NCI-H146 (cell line): Measurements from ENCODE around the gene MAK.
"Not testable (repeated sequence)": the region's sequence is repeated elsewhere in the genome, so short reads cannot be mapped to it uniquely, and the experiment has no call there.

Source experiments
- DNase-seq: peaks from one replicate; lab custom pipeline; 2025; lab: John Stamatoyannopoulos, UW

The MAK gene, protein sequence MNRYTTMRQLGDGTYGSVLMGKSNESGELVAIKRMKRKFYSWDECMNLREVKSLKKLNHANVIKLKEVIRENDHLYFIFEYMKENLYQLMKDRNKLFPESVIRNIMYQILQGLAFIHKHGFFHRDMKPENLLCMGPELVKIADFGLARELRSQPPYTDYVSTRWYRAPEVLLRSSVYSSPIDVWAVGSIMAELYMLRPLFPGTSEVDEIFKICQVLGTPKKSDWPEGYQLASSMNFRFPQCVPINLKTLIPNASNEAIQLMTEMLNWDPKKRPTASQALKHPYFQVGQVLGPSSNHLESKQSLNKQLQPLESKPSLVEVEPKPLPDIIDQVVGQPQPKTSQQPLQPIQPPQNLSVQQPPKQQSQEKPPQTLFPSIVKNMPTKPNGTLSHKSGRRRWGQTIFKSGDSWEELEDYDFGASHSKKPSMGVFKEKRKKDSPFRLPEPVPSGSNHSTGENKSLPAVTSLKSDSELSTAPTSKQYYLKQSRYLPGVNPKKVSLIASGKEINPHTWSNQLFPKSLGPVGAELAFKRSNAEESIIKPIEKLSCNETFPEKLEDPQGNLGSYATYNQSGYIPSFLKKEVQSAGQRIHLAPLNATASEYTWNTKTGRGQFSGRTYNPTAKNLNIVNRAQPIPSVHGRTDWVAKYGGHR

DNA sequence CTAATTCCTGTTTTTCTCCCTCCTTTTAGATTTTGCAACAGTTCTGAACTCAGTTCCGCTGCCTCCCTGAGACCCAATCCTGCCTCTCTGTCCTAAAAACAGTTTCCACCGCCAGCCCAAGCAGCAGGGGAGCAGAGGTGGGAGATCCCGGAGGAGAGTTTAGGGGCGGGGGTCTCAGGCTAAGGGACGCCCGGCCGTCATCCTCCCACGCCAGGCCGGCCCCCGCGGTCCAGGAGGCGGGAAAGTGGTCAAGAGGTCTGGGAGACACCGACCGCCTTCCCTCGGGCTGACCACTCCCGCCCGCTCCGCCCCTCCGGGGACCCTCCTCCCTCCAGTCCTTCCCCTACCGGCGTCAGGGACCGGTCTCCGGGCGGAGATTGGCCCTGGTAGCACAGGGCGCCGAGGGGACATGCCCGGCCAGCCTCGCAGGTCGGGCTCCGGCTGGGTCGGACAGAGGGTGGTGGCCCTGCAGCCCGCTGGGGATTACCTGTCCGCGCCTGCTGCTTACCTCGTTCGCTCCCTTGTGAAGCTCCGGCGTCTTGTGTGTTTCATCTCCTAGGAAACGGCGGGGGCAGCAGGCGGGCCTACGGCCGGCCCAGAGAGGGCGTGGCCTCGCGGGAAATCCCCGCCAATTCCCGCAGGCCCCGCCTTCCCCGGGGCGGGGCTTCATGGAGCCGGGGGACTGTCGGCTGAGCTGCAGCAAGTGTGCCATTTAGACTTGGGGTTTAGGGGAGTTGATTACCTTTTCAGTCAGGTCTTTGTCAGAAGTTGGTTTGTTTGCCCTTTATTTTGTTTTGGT, at the start of gene MAK:
Gene MAK (minus strand): TSS at position 545 of the 799 bp plus-strand sequence. CDS start 7,891 bp downstream, outside the sequence.
- peak; percentile 94 for DNase-seq

GRCh38 chr6:10886691-10887502, 48.6 kb upstream of the MAK start, which contains the start of gene SYCP2L:
SYCP2L (plus strand) TSS chr6:10887052; CDS start chr6:10887127, 75 bp downstream.
- DNase-seq, result peak; percentile 72

DNA sequence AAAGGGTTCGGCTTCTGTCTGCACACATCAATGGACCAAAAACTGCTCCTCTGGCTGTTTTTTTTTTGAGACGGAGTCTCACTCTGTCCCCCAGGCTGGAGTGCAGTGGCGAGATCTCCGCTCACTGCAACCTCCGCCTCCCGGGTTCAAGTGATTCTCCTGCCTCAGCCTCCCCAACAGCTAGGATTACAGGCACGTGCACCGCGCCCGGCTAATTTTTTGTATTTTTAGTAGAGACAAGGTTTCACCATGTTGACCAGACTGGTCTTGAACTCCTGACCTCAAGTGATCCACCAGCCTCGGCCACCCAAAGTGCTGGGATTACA, 48.0 kb upstream of the MAK start:
- DNase-seq, result not testable (repeated sequence)

DNA sequence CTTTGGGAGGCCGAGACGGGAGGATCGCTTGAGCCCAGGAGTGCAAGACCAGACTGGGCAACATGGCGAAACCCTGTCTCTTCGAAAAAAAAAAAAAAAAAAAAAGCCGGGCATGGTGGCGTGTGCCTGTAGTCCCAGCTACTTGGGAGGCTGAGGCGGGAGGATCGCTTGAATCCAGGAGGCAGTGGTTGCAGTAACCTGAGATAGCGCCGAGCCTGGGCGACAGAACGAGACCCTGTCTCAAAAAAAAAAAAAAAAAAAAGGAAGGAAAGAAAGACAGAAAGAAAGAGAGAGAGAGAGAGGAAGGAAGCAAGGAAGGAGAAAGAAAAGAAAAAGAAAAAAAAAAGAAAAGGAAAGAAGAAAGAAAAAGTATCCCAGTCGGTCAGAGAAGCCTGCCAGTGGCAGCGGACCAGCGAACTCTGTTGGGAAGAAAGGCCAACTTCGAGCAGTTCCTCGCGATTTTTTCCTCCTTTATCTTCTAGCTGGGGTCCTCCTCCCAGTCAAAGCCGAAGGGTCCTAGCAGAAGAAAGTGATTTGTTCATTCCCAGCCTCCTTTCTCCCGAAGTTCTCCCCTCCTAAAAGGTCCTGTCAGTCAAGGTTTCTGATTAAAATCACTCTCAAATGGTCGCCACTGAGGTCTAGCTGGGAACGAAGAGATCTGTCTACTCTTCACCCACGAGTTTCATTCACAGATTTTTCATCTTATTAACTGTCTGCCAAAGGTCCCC, 46.1 kb upstream of the MAK start:
- no peak for DNase-seq

DNA sequence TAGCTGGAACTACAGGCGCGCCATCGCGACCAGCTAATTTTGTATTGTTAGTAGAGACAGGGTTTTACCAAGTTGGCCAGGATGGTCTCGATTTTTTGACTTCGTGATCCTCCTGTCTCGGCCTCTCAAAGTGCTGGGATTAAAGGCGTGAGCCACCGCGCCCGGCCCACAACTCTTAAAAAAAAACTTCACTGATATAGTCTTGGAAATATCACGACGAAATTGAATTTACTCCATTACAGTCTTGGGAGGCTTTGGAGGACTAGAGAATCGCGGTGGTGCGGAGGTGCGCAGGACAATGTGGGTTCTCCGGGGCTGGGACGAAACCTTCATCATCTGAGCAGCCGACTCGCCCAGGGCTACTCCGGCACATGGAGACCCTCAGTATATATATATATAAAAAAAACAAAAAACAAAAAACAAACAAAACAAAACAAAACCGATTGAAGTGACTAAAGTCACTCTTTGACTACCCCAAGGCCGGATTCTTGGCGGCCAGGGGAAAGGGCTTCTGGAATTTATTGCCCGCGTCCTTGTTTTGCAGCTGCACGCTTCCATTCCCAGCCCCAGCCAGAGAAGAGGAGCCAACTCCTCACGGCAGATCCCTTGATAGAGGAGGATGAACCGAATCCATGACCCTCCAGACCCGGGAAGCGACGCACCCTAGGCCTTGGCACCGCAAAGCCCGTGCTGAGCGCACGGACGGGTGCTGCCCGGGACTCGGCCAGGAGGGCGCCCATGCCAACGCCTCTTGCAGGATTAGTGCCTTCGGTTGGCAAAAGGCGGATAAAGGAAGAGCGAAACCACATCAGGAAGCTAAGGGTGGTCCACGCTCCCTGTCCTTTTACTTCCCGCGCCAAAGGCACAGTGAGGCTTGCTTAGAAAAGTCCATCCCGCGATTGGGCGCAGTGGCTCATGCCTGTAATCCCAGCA, 45.2 kb upstream of the MAK start:
- DNase-seq, result no peak

DNA sequence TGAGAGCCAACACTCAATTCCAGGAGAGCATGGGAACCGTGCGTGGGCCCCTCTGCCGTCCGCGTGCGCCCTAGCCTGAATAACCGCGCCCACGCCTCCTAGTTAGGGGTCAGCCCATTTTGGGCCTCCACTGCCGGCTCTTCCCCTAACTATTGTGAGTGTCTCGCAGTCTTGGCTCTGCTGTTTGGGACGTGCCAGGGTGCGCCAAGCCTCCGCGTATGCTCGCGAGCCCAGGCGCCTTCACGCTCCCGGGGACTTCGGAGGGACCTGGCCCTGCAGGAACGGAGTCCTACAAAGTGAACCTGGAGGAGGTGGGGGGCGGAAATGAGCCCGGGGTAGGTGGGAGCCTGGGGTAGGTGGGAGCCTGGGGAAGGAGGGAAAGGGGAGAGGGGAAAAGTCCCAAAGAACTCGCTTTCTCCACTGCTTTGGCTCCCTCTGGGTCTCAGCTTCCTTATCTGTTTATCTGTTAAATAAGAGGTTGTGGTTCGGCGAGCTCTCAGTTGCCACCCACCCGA, 44.4 kb upstream of the MAK start:
- DNase-seq, result no peak

- not testable (repeated sequence) for DNase-seq
These were observed 43.9 kb upstream of the MAK start for GRCh38 chr6:10882253-10882630.

DNA sequence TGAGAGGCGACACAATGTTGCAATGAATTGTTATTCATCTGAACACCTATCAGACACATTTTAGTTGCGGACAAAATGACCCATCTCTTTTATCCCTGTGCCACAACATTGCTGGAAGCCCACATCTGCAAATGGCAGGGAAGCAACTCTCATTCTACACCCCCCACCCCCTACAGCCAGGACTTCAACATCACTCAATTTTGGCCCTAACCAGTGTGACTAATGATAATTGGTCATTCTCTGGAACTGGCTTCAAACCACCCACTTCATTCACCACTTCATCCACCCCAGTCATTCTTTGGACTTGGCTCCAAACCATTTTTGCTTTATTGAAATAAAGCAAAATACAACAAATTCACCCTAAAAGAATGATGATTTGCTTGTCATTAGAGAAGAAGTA, 42.0 kb upstream of the MAK start:
- DNase-seq, result no peak

- no peak for DNase-seq
These were observed 39.5 kb upstream of the MAK start for GRCh38 chr6:10877871-10878270.

DNA sequence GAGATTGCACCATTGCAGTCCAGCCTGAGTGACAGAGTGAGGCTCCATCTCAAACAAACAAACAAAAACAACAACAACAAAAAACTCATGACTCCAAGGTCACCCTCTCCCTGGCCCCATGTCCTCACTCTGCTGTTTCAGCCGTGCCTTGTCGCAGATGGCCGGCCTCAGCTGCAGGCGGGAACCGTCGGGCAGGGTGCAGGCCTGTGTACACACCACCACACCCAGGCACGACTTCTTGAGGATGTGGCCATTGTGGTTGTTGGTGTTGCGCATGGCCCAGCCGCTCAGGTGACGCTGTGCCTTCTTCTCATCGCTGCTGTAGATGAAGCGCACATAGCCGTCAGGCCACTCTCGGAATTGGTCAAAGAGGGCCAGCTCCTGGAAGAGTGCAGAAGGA, 38.7 kb upstream of the MAK start:
- no peak for DNase-seq

GRCh38 chr6:10875026-10875425, 36.7 kb upstream of the MAK start:
- DNase-seq, result no peak

DNA sequence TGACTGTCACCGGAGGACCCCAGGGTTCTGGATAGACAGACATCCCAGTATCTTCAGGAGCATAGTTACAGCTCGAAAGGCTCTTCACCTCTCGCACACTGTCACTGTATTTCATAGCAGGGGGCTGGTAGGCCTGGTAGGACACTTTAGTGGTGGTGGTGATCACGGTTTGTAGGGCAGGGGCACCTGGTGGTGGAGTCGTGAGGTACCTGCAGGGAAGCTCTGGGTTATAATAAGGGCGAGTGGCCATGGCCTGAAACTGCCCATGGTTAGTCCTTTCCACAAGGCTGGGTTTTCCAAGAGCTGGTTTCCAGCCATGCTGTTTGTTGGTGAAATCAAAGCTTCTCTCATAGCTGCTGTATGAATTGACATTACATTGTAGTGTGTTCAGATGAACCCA, 35.9 kb upstream of the MAK start:
- DNase-seq, result no peak

DNA sequence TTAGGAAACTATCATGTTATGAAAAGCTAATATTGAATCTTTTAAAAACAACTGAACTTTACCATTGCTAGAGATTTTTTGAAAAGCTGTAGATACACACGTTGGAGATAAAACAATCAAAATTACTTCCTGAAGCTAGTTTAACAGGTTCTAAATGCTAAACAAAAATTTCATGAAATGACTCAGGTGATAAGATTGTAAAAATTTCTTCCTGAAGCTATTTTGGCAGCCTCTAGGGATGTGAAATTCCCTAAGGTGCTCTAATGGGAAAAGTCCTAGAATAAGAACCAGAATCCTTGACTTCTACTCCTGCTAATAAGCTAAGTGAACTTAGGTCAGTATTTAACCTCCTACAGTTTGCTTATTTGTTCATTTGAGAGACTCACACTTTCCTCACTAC, 35.0 kb upstream of the MAK start:
- DNase-seq, result no peak

GRCh38 chr6:10867952-10868351, 29.6 kb upstream of the MAK start:
- no peak for DNase-seq

GRCh38 chr6:10866709-10867108, 28.4 kb upstream of the MAK start:
- not testable (repeated sequence) for DNase-seq

DNA sequence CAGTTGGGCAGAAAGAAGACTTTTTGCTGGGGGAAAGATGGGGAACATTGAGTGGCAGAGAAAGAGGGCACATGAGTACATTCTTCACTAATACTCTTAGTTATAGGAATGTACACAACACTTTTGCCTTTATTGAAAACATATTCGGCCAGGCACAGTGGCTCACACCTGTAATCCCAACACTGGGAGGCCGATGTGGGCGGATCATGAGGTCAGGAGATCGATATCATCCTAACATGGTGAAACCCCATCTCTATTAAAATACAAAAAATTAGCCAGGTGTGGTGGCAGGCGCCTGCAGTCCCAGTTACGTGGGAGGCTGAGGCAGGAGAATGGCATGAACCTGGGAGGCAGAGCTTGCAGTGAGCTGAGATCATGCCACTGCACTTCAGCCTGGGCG, 24.7 kb upstream of the MAK start:
- not testable (repeated sequence) for DNase-seq

DNA sequence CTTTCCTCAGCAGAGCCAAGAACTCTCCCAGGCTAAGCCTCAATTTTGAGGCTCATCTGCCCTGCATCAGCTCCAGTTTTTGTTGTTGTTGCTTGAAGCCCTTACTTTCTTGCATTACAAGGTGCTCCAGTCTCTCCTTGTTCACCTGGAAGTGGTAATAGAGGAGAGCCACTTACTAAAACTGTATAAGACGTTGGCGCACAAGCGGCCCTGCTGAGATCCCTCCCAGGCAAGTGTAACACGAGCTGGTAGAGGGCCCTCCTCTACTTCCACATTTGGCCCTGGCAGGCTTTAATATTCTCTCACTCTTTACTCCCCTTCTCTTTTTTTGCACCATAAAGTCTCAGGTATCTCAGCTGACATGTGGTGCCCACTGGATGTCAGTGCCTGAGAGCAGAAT, 24.0 kb upstream of the MAK start:
- no peak for DNase-seq

GRCh38 chr6:10861086-10861485, 22.7 kb upstream of the MAK start:
- no peak for DNase-seq

DNA sequence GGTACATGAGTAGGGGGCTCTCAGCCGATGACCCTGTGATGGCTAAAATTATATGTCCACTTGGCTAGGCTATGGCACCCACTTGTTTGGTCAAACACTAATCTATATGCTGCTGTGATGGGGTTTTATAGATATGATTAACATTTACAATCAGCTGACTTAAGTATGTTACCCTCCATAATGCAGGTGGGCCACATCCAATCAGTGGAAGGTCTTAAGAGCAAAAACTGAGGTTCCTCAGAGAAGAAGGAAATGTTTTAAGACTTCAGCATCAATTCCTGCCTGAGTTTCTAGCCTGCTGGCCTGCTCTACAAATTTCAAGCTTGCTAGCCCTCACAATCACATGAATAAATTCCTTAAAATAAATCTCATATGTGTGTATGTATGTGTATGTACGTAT, 18.9 kb upstream of the MAK start:
- DNase-seq, result no peak
